Loucy (cell line): Measurements from ENCODE around the gene PDK1.

Source experiments
- H2AFZ ChIP-seq: fragments of 200-600 bp; sonication (generic); 2 replicates; pipeline ENCODE4 v1.6.0; 2016; ENCODE audit warnings: antibody characterized with exemption, mild to moderate bottlenecking, low read length, moderate library complexity
- H3F3A ChIP-seq: fragments of 200-600 bp; 2 replicates; pipeline ENCODE4 v1.6.0; 2016; ENCODE audit warnings: antibody characterized with exemption, low read depth, mild to moderate bottlenecking
- H3K27me3 ChIP-seq: fragments of 200-600 bp; sonication (generic); 2 replicates; pipeline ENCODE4 v1.6.1; 2014; ENCODE audit warnings: low read length, mild to moderate bottlenecking; ENCODE audit not compliant: insufficient read depth, poor library complexity, severe bottlenecking
- H3K36me3 ChIP-seq: fragments of 200-600 bp; sonication (generic); 2 replicates; pipeline ENCODE4 v1.6.1; 2016; ENCODE audit warnings: low read length; ENCODE audit not compliant: insufficient read depth
- H3K4me1 ChIP-seq: fragments of 200-600 bp; sonication (generic); 2 replicates; pipeline ENCODE4 v1.5.1; 2014; ENCODE audit warnings: low read length, mild to moderate bottlenecking; ENCODE audit not compliant: insufficient read depth, poor library complexity, severe bottlenecking
- H3K4me2 ChIP-seq: fragments of 200-600 bp; sonication (generic); 2 replicates; pipeline ENCODE4 v1.6.0; 2014; ENCODE audit warnings: antibody characterized with exemption, low read length, low read depth, mild to moderate bottlenecking; ENCODE audit not compliant: poor library complexity, severe bottlenecking
- H3K4me3 ChIP-seq: fragments of 200-600 bp; sonication (generic); 2 replicates; pipeline ENCODE4 v1.5.1; 2014; ENCODE audit warnings: low read length, mild to moderate bottlenecking, mixed read lengths; ENCODE audit not compliant: poor library complexity, severe bottlenecking
- H3K79me2 ChIP-seq: fragments of 200-600 bp; sonication (generic); 2 replicates; pipeline ENCODE4 v1.6.1; 2014; ENCODE audit warnings: low read length; ENCODE audit not compliant: insufficient read depth
- H3K9ac ChIP-seq: fragments of 200-600 bp; sonication (generic); 2 replicates; pipeline ENCODE4 v1.6.0; 2014; ENCODE audit warnings: mild to moderate bottlenecking, low read depth, low read length, moderate library complexity; ENCODE audit not compliant: poor library complexity, severe bottlenecking
- H3K9me2 ChIP-seq: fragments of 200-600 bp; sonication (generic); replicated peaks from 2 replicates; pipeline ENCODE4 v1.6.1; 2016; ENCODE audit warnings: low read depth, low read length, mixed read lengths
- H3K9me3 ChIP-seq: fragments of 200-600 bp; sonication (generic); 2 replicates; pipeline ENCODE4 v1.6.1; 2014; ENCODE audit warnings: mild to moderate bottlenecking, antibody characterized with exemption, low read length, low read depth; ENCODE audit not compliant: insufficient read depth
- H4K20me1 ChIP-seq: fragments of 200-600 bp; sonication (generic); 2 replicates; pipeline ENCODE4 v1.6.0; 2014; ENCODE audit warnings: antibody characterized with exemption, low read length, mild to moderate bottlenecking; ENCODE audit not compliant: insufficient read depth, poor library complexity, severe bottlenecking
- EZH2phosphoT487 ChIP-seq: fragments of 200-600 bp; IDR thresholded peaks from 2 replicates; pipeline ENCODE4 v1.6.1; 2018; ENCODE audit warnings: antibody characterized with exemption, mild to moderate bottlenecking, moderate library complexity, borderline replicate concordance
- TF ChIP-seq, protein P1 (sequence below): fragments of 200-600 bp; sonication (generic); conservative IDR thresholded peaks from 2 replicates; pipeline ENCODE4 v1.5.1; 2014; ENCODE audit warnings: mild to moderate bottlenecking, antibody characterized with exemption, low read length

PDK1 gene

DNA sequence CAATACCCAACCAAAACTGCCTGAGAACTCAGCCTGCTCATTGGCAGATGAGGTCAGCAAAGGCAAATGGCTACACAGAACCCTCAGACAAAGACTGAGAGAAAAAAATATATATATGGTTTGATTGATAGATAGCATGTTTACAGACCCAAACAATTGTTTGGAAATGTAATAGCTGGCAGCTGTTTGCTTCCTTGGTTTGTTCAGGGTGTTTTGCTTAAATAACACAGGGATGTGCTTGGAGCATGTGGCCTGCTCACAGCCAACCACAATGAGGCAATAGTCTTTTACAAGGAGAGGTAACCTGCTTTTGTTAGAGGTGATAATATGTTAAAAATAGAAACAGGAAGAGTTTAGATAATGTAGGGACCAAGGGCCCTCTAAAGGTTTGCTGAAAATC is 84.5 kb downstream of the PDK1 start:
- H3K4me2 ChIP-seq: no peak overlapping the region

DNA sequence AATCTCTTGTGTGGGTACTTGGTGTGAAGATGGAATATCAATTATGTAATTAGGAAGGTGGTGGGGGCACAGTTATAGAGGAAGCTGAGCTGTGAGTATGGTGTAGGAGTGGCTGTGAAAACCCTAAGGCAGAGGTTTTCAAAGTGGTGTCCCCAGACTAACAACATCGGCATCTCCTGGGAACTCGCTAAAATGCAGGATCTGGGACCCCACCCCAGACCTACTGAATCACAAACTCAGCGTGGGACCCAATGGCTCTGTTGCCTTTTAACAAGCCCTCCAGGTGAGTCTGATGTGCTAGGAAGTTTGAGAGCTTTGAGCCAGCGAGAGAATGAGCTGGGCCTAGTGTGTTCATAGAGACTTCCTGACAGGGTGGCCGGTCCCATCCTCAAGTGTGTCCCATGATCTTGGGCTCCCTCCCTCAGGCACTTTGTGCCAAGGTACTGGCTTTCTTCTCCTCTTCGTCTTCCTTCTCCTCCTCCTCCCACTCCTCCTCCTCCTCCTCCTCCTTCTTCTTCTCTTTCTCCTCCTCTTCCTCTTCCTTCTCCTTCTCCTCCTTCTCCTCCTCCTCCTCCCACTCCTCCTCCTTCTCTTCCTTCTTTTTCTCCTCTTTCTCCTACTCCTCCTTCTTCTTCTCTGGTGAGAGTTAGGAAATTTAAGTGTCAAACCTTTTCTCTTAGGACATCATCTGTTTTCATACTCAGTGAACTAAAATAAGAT is 86.6 kb downstream of the PDK1 start:
- H3K36me3 ChIP-seq: no peaks in the 10 kb centered on the region
- no peak overlapping the region for H3K4me2 ChIP-seq
- H3K9me2 ChIP-seq: no peaks in the 10 kb centered on the region
- H2AFZ ChIP-seq: no peak overlapping the region
- H3K9ac ChIP-seq: no peak overlapping the region
- H3K4me3 ChIP-seq: no peak overlapping the region
- no peaks in the 10 kb centered on the region for H3K4me1 ChIP-seq
- H3F3A ChIP-seq: no peaks in the 10 kb centered on the region
- no peaks in the 10 kb centered on the region for H4K20me1 ChIP-seq
- no peaks in the 10 kb centered on the region for H3K27me3 ChIP-seq
- H3K79me2 ChIP-seq: no peaks in the 10 kb centered on the region
- no peak for TF ChIP-seq EZH2phosphoT487
- TF ChIP-seq, protein P1, sequence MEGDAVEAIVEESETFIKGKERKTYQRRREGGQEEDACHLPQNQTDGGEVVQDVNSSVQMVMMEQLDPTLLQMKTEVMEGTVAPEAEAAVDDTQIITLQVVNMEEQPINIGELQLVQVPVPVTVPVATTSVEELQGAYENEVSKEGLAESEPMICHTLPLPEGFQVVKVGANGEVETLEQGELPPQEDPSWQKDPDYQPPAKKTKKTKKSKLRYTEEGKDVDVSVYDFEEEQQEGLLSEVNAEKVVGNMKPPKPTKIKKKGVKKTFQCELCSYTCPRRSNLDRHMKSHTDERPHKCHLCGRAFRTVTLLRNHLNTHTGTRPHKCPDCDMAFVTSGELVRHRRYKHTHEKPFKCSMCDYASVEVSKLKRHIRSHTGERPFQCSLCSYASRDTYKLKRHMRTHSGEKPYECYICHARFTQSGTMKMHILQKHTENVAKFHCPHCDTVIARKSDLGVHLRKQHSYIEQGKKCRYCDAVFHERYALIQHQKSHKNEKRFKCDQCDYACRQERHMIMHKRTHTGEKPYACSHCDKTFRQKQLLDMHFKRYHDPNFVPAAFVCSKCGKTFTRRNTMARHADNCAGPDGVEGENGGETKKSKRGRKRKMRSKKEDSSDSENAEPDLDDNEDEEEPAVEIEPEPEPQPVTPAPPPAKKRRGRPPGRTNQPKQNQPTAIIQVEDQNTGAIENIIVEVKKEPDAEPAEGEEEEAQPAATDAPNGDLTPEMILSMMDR: no peak
- H3K9me3 ChIP-seq: no peaks in the 10 kb centered on the region

More for the DNA sequence above, 84.5 kb downstream of the PDK1 start:
- no peaks in the 10 kb centered on the region for H3F3A ChIP-seq
- H3K9me3 ChIP-seq: no peaks in the 10 kb centered on the region
- H3K27me3 ChIP-seq: no peaks in the 10 kb centered on the region
- H3K9ac ChIP-seq: no peak overlapping the region
- no peaks in the 10 kb centered on the region for H3K36me3 ChIP-seq
- no peak for TF ChIP-seq EZH2phosphoT487
- TF ChIP-seq, protein P1: no peak
- H3K79me2 ChIP-seq: no peaks in the 10 kb centered on the region
- peak overlapping the region; percentile 36; the same call in 1 of the 2 replicates for H2AFZ ChIP-seq
- no peaks in the 10 kb centered on the region for H3K4me1 ChIP-seq
- H4K20me1 ChIP-seq: no peaks in the 10 kb centered on the region
- no peaks in the 10 kb centered on the region for H3K9me2 ChIP-seq
- no peak overlapping the region for H3K4me3 ChIP-seq

DNA sequence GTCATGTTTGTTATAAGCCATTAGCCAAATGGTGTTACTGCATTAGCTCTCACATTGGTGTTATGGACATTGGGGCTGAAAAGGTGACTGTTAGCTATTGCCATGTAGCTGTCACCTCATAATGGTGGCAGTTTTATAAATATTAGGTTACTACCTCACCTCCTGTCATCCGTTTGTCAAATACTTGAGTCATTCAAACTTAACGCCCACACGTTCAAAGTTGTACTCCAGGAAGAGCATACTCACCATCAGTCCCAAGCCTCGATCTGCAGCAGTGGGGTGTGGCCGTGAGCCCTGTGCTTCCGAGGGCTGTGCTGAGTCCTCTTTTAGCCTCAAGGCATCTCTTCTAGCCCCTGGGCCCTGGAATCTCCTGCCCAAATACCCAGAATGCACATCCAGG is 87.3 kb downstream of the PDK1 start:
- Histone ChIP-seq H3F3A (no peaks in the 10 kb centered on the region), H3K9me3 (no peaks in the 10 kb centered on the region), H3K4me3 (no peak overlapping the region), H3K9ac (no peak overlapping the region), H3K4me2 (no peak overlapping the region), H2AFZ (no peak overlapping the region), H3K9me2 (no peaks in the 10 kb centered on the region), H3K36me3 (no peaks in the 10 kb centered on the region), H3K4me1 (no peaks in the 10 kb centered on the region), H3K79me2 (no peaks in the 10 kb centered on the region), H3K27me3 (no peaks in the 10 kb centered on the region), H4K20me1 (no peaks in the 10 kb centered on the region)
- TF ChIP-seq, protein P1: no peak
- no peak for TF ChIP-seq EZH2phosphoT487
